K562 (cell line): ENCODE measurements around the gene NAXE. TPM values are rescaled to one million over a fixed set of nuclear protein-coding genes. Genes with fewer than 3 reads are reported as not detected.

ENCODE experiments used
- ATAC-seq: fragments of 200-7000 bp; cut with Tn5 transposase; 3 replicates; pipeline ENCODE4 v1.9.1; 2020; ENCODE audit warnings: moderate library complexity
- BruUV-seq: library from RNA; stranded (reverse); fragments of 400-500 nt; replicated peaks from 2 replicates; lab custom pipeline; 2021; lab: Mats Ljungman, UMichigan
- CTCF ChIA-PET: fragments of 300-600 bp; formaldehyde crosslinking; extraction: SDS; loops from one replicate; lab custom pipeline; 2021; ENCODE audit warnings: low intra/inter-chr PET ratio; lab: Yijun Ruan, JAX
- POLR2A ChIA-PET: fragments of 300-600, 350-650 bp; sonication (Branson Sonifier 250); formaldehyde crosslinking; extraction: SDS; loops from one replicate; lab custom pipeline; 2021; ENCODE audit warnings: antibody characterized with exemption, inconsistent platforms; lab: Yijun Ruan, JAX
- DNase-seq, 4 experiments: peaks; one replicate each; pipeline versions ENCODE4 v3.0.0 to v3.0.0-alpha.2; 2011 to 2018; ENCODE audit warnings: low spot score in 3 of 4, mixed read lengths in 3 of 4; ENCODE audit errors: extremely low read depth in 1 of 4
- FAIRE-seq: peaks from 2 replicates; lab custom pipeline; 2011; peaks lifted over from hg19 to GRCh38; lab: Jason Lieb, UNC
- H2AFZ ChIP-seq: 2 replicates; pipeline ENCODE4 v1.6.0; 2011; ENCODE audit warnings: low read depth, low read length, control low read depth, inconsistent platforms
- H3K27ac ChIP-seq: fragments of 200-600 bp; 3 replicates; pipeline ENCODE4 v1.8.0; 2011; ENCODE audit warnings: low read depth, mild to moderate bottlenecking, control low read depth, inconsistent platforms, low read length, moderate library complexity, mixed read lengths; ENCODE audit errors: extremely low read depth
- H3K27me3 ChIP-seq, 2 experiments: fragments of 300-600 bp in 1 of 2; 2 replicates in 1 of 2; 3 replicates in 1 of 2; pipeline versions ENCODE4 v1.6.0 to v1.8.0; 2011; ENCODE audit warnings: inconsistent platforms in 2 of 2, low read length in 2 of 2, mild to moderate bottlenecking in 1 of 2, mixed read lengths in 1 of 2, moderate library complexity in 1 of 2; ENCODE audit not compliant: control insufficient read depth in 2 of 2, insufficient read depth in 2 of 2
- H3K36me3 ChIP-seq: fragments of 300-600 bp; 3 replicates; pipeline ENCODE4 v1.8.0; 2011; ENCODE audit warnings: mild to moderate bottlenecking, low read length, inconsistent platforms; ENCODE audit not compliant: control insufficient read depth, insufficient read depth
- H3K4me1 ChIP-seq, 2 experiments: fragments of 200-600 bp in 1 of 2; replicated peaks in 1 of 2; 2 replicates in 1 of 2; 3 replicates in 1 of 2; pipeline versions ENCODE4 v1.5.1 to v1.8.0; 2011; ENCODE audit warnings: inconsistent platforms in 2 of 2, low read length in 2 of 2, mild to moderate bottlenecking in 1 of 2, mixed read lengths in 1 of 2, moderate library complexity in 1 of 2; ENCODE audit not compliant: control insufficient read depth in 2 of 2, insufficient read depth in 2 of 2
- H3K4me2 ChIP-seq: 2 replicates; pipeline ENCODE4 v1.6.1; 2011; ENCODE audit warnings: low read length, control low read depth, inconsistent platforms, mixed read lengths; ENCODE audit not compliant: insufficient read depth
- H3K4me3 ChIP-seq: fragments of 200-600 bp; sonication (generic), shearing (Covaris generic); 2 replicates; pipeline ENCODE4 v1.5.1; 2016; ENCODE audit warnings: control low read depth, inconsistent platforms
- H3K79me2 ChIP-seq: fragments of 200-600 bp; 3 replicates; pipeline ENCODE4 v1.8.0; 2011; ENCODE audit warnings: low read length, inconsistent platforms; ENCODE audit not compliant: control insufficient read depth, insufficient read depth
- H3K9ac ChIP-seq, 2 experiments: 2 replicates each; pipeline versions ENCODE4 v1.6.0 to v1.6.1; 2011; ENCODE audit warnings: low read depth in 2 of 2, low read length in 2 of 2, control low read depth in 1 of 2, inconsistent platforms in 1 of 2, mild to moderate bottlenecking in 1 of 2, mixed read lengths in 1 of 2; ENCODE audit not compliant: insufficient read depth in 1 of 2
- H3K9me1 ChIP-seq: one replicate; pipeline ENCODE4 v1.6.0; 2011; ENCODE audit warnings: inconsistent platforms, mild to moderate bottlenecking, low read length, moderate library complexity; ENCODE audit not compliant: control insufficient read depth, insufficient read depth
- H3K9me3 ChIP-seq: replicated peaks from 2 replicates; pipeline ENCODE4 v1.5.1; 2011; ENCODE audit warnings: low read depth, low read length, inconsistent platforms; ENCODE audit not compliant: control insufficient read depth, insufficient read depth
- H4K20me1 ChIP-seq: replicated peaks from 2 replicates; pipeline ENCODE4 v1.6.1; 2011; ENCODE audit warnings: low read length, inconsistent platforms, mixed read lengths; ENCODE audit not compliant: control insufficient read depth, insufficient read depth
- BACH1 ChIP-seq: fragments of 200-800 bp; sonication (Bioruptor generic); IDR thresholded peaks from 2 replicates; pipeline ENCODE4 v1.6.1; 2016; ENCODE audit warnings: missing genetic modification characterization, missing compliant biosample characterization
- CREB3L1 ChIP-seq: fragments of 450-650 bp; IDR thresholded peaks from 2 replicates; pipeline ENCODE4 v1.6.1; 2014; ENCODE audit warnings: low read depth, mild to moderate bottlenecking, moderate library complexity, borderline replicate concordance
- DIDO1 ChIP-seq: fragments of 450-650 bp; IDR thresholded peaks from 2 replicates; pipeline ENCODE4 v1.6.1; 2016; ENCODE audit warnings: low read depth, missing biosample characterization, missing genetic modification characterization
- ETV6 ChIP-seq, 3 experiments: fragments of 150-350 bp in 1 of 3; sonication (generic) in 1 of 3; formaldehyde crosslinking in 1 of 3; IDR thresholded peaks; 2 replicates each; pipeline versions ENCODE4 v1.6.1 to v1.8.0; 2014 to 2022; ENCODE audit warnings: borderline replicate concordance in 2 of 3, low read depth in 2 of 3, antibody characterized with exemption in 1 of 3, low read length in 1 of 3, mild to moderate bottlenecking in 1 of 3, missing genetic modification reagents in 1 of 3
- GATA2 ChIP-seq: sonication (generic); formaldehyde crosslinking; IDR thresholded peaks from 2 replicates; pipeline ENCODE4 v1.4.0; 2020; ENCODE audit warnings: mild to moderate bottlenecking, missing genetic modification reagents
- KAT7 ChIP-seq: sonication (generic); formaldehyde crosslinking; IDR thresholded peaks from 2 replicates; pipeline ENCODE4 v1.8.0; 2022; ENCODE audit warnings: missing genetic modification reagents, mild to moderate bottlenecking, borderline replicate concordance
- MAFK ChIP-seq: IDR thresholded peaks from 2 replicates; pipeline ENCODE4 v1.6.1; 2011; ENCODE audit warnings: low read length, improper control_type of control experiment
- MED1 ChIP-seq: sonication (generic); formaldehyde crosslinking; IDR thresholded peaks from 2 replicates; pipeline ENCODE4 v1.8.1; 2023; ENCODE audit warnings: missing genetic modification reagents, borderline replicate concordance
- MEF2D ChIP-seq: conservative IDR thresholded peaks from 2 replicates; pipeline ENCODE4 v1.6.1; 2016; ENCODE audit warnings: low read depth, missing genetic modification characterization, missing compliant biosample characterization
- NKRF ChIP-seq: fragments of 450-650 bp; IDR thresholded peaks from 2 replicates; pipeline ENCODE4 v1.6.1; 2016; ENCODE audit warnings: borderline replicate concordance
- PHF20 ChIP-seq: fragments of 450-650 bp; IDR thresholded peaks from 2 replicates; pipeline ENCODE4 v1.6.1; 2018; ENCODE audit not compliant: partially characterized antibody
- RFX1 ChIP-seq: fragments of 450-650 bp; IDR thresholded peaks from 2 replicates; pipeline ENCODE4 v1.6.1; 2016; ENCODE audit warnings: mild to moderate bottlenecking, moderate library complexity
- SAFB2 ChIP-seq: fragments of 200-400 bp; formaldehyde crosslinking; IDR thresholded peaks from 2 replicates; pipeline ENCODE4 v1.6.1; 2018; ENCODE audit warnings: borderline replicate concordance, low read length, low read depth, moderate library complexity; ENCODE audit not compliant: severe bottlenecking
- SIX5 ChIP-seq, 2 experiments: IDR thresholded peaks; 2 replicates each; pipeline ENCODE4 v1.6.1; 2011; ENCODE audit warnings: low read length in 2 of 2, borderline replicate concordance in 1 of 2, low read depth in 1 of 2, mild to moderate bottlenecking in 1 of 2, moderate library complexity in 1 of 2; ENCODE audit not compliant: insufficient read depth in 1 of 2
- THRA ChIP-seq: fragments of 450-650 bp; IDR thresholded peaks from 2 replicates; pipeline ENCODE4 v1.6.1; 2017; ENCODE audit warnings: mild to moderate bottlenecking, moderate library complexity
- TRIM28 ChIP-seq: fragments of 450-650 bp; IDR thresholded peaks from 2 replicates; pipeline ENCODE4 v1.6.1; 2017
- ZNF224 ChIP-seq: sonication (generic); formaldehyde crosslinking; IDR thresholded peaks from 2 replicates; pipeline ENCODE4 v1.8.0; 2022; ENCODE audit warnings: mild to moderate bottlenecking, missing genetic modification reagents
- ZNF347 ChIP-seq: fragments of 450-650 bp; formaldehyde crosslinking; IDR thresholded peaks from 2 replicates; pipeline ENCODE4 v1.4.0; 2020; ENCODE audit warnings: low read depth, mild to moderate bottlenecking, moderate library complexity
- WGBS: fragments of 100-300 bp; shearing (Covaris generic); methylation state at CpG from one replicate; pipeline ENCODE4 v1.1.6; 2016; ENCODE audit warnings: low coverage, mixed read lengths; ENCODE audit not compliant: insufficient coverage; ENCODE audit errors: missing lambda C conversion rate; 5-methylcytosine and 5-hydroxymethylcytosine counted together
- in situ Hi-C: fragments of 300-500 bp; cut with MboI; formaldehyde crosslinking; loops from 4 replicates; pipeline ENCODE4 v1.15.0; 2018; ENCODE audit warnings: inconsistent platforms, mixed read lengths
- intact Hi-C: fragments of 100-400 bp; cut with micrococcal nuclease; formaldehyde crosslinking; loops from 2 replicates; pipeline ENCODE4 v1.14.2; 2022
- polyA plus RNA-seq, 8 experiments: library from polyadenylated mRNA; depleted of rRNA in 4 of 8; stranded (reverse) in 5 of 8; unstranded in 3 of 8; fragments of >200 nt; fragmentation: Nextera tagmentation in 2 of 8; fragmentation: Illumina TruSeq in 1 of 8; extraction: Ambion mirVana in 2 of 8; extraction: Trizol in 1 of 8; gene quantifications; 2 replicates each; pipeline versions ENCODE4 v1.2.1 to v1.2.3, GENCODE V29; 2011 to 2014; ENCODE audit warnings: inconsistent platforms in 1 of 8, missing spikeins in 1 of 8
- total RNA-seq, 7 experiments: library from RNA; depleted of rRNA in 6 of 7; stranded (reverse); fragments of >200 nt in 6 of 7; fragmentation: Illumina TruSeq in 2 of 7; extraction: Trizol in 2 of 7; gene quantifications; 2 replicates each; pipeline versions ENCODE4 v1.2.1 to v1.2.3, GENCODE V29; 2011 to 2021; ENCODE audit warnings: low replicate concordance in 1 of 7

NAXE gene
- total and polyA plus RNA-seq, 9 of the 15 experiments (the other 6 are each of a cell fraction or from before 2014, with no cell fraction given), result 27.3 to 137 (median 90.0) TPM

GRCh38 chr1:156643049-156643777 lies 51.6 kb downstream of the NAXE start:
- BruUV-seq, result no TSS peak
- H3K9me1 ChIP-seq, result no peaks in the 10 kb centered on the region
- H2AFZ ChIP-seq, result no peak overlapping the region
- H4K20me1 ChIP-seq, result peaks cover 47% of the 10 kb centered on the region
- FAIRE-seq (no peak), ATAC-seq (no peak)
- CTCF ChIA-PET, result no interaction called here
- H3K4me1 ChIP-seq, result peaks cover 0 to 26% of the 10 kb centered on the region in 2 experiments; a peak in 2 of 5 replicates
- intact Hi-C loops, result no loop called here
- no peak for TF ChIP-seq DIDO1 (tag)
- TF ChIP-seq ETV6 (IDR thresholded peaks at IDR 0.05; ENCODE audit: borderline replicate concordance in 1 of 2, low read depth in 2 of 2, low read length in 1 of 2), result no peak
- TF ChIP-seq ETV6 (CRISPR knock-in tag; IDR thresholded peaks at IDR 0.05; ENCODE audit: borderline replicate concordance), result no peak
- no peak for TF ChIP-seq ZNF224 (CRISPR knock-in tag)
- TF ChIP-seq ZNF347, result no peak
- no peak for TF ChIP-seq NKRF
- TF ChIP-seq MEF2D (tag), result no peak
- TF ChIP-seq TRIM28, result no peak
- TF ChIP-seq GATA2 (CRISPR knock-in tag), result no peak
- TF ChIP-seq RFX1, result no peak
- no peak for TF ChIP-seq KAT7
- TF ChIP-seq SIX5 (IDR thresholded peaks at IDR 0.05; ENCODE audit: borderline replicate concordance in 1 of 2, insufficient read depth in 1 of 2, low read depth in 1 of 2, low read length in 2 of 2), result no peak
- TF ChIP-seq THRA, result no peak
- TF ChIP-seq CREB3L1, result no peak
- no peak for TF ChIP-seq BACH1 (tag)
- TF ChIP-seq MED1 (CRISPR knock-in tag), result no peak
- no peak for TF ChIP-seq SAFB2
- TF ChIP-seq MAFK, result no peak
- TF ChIP-seq PHF20, result no peak
- TF ChIP-seq, all 486 proteins: peak for 0
- peaks cover 43% of the 10 kb centered on the region for H3K36me3 ChIP-seq
- no peak overlapping the region for H3K9ac ChIP-seq
- 75% methylated on average over 4 of the region's 7 CpGs for WGBS
- no peak overlapping the region for H3K27ac ChIP-seq
- H3K4me3 ChIP-seq, result no peak overlapping the region
- no peaks in the 10 kb centered on the region for H3K79me2 ChIP-seq
- H3K27me3 ChIP-seq, result no peaks in the 10 kb centered on the region
- no peak overlapping the region for H3K4me2 ChIP-seq
- no peak for DNase-seq
- POLR2A ChIA-PET, result interaction anchor here (0.5 to 3.4 kb wide), 10 partner anchors 7 to 171 kb away, joined by 3 to 21 read pairs (median 4); no protein-coding TSS in a partner anchor
- in situ Hi-C loops, result no loop called here
- no peaks in the 10 kb centered on the region for H3K9me3 ChIP-seq
